ENCODE data around the gene UBA1.

- TF ChIP-seq GABPA (IDR thresholded peaks at IDR 0.05; ENCODE audit: borderline replicate concordance, insufficient read depth, low read length) (no peak), MAFK (IDR thresholded peaks at IDR 0.05; ENCODE audit: low read depth, low read length) (no peak)
Observed at GRCh38 chrX:47199286-47199685, 5.7 kb downstream of the UBA1 start.

Measured in H1 (cell line).